Suppressor macrophage treated with lipopolysaccharide for 4 hours (primary cell): Measurements from ENCODE around the gene KIF16B.
"Not testable (repeated sequence)": the region's sequence is repeated elsewhere in the genome, so short reads cannot be mapped to it uniquely, and the experiment has no call there.

ENCODE experiments used
- DNase-seq: peaks from one replicate; pipeline ENCODE4 v3.0.0-alpha.2; 2020

The KIF16B gene, protein sequence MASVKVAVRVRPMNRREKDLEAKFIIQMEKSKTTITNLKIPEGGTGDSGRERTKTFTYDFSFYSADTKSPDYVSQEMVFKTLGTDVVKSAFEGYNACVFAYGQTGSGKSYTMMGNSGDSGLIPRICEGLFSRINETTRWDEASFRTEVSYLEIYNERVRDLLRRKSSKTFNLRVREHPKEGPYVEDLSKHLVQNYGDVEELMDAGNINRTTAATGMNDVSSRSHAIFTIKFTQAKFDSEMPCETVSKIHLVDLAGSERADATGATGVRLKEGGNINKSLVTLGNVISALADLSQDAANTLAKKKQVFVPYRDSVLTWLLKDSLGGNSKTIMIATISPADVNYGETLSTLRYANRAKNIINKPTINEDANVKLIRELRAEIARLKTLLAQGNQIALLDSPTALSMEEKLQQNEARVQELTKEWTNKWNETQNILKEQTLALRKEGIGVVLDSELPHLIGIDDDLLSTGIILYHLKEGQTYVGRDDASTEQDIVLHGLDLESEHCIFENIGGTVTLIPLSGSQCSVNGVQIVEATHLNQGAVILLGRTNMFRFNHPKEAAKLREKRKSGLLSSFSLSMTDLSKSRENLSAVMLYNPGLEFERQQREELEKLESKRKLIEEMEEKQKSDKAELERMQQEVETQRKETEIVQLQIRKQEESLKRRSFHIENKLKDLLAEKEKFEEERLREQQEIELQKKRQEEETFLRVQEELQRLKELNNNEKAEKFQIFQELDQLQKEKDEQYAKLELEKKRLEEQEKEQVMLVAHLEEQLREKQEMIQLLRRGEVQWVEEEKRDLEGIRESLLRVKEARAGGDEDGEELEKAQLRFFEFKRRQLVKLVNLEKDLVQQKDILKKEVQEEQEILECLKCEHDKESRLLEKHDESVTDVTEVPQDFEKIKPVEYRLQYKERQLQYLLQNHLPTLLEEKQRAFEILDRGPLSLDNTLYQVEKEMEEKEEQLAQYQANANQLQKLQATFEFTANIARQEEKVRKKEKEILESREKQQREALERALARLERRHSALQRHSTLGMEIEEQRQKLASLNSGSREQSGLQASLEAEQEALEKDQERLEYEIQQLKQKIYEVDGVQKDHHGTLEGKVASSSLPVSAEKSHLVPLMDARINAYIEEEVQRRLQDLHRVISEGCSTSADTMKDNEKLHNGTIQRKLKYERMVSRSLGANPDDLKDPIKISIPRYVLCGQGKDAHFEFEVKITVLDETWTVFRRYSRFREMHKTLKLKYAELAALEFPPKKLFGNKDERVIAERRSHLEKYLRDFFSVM (N-terminal part only)

DNA sequence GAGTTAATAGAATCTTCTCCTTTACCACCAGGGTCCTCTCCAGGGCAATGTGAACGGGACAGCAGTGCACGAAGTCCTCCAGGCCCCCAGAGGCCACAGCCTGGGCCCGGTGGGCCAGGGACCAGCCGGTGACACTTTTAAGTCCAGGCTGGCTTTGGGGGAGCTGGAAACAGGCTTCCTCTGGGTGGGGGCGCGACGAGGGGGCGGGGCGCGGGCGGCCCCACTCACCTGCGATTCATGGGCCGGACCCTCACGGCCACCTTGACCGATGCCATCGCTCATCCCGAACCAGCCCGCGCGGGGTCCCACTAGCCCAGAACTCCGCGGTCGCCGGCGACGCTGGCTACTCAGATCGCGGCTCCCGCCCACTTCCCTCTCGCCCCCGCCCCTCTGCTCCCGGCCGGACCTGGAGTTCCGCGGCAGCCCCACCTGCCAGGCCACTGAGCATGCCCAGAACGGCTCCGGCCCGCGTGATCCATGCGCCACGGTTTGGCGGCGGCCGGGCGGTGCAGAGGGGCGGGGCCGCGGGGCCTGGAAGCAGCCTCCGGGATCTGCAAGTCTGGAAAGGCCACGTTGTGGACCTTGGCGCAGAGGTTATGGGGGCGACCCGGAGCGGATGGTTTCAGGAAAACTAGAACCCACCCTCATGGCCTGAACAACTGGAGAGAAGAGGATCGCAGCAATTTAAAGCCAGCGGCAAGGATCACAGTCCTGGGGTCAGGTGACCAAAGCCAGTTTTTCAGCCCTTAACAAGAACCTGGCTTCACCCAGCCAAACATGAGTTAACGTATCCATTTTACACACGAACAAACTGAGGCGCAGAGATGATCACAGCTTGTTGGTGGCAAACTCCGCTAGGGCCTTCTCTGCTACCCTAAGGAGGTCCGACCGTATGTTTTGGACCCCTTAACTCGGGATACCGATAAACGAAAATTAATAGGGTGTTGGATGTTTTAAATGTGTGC lies at the start of gene KIF16B:
TSS of gene KIF16B (minus strand) at position 448 of the 965 bp plus-strand sequence. CDS start at position 275, 173 bp downstream.
- DNase-seq: peak; percentile 91

DNA sequence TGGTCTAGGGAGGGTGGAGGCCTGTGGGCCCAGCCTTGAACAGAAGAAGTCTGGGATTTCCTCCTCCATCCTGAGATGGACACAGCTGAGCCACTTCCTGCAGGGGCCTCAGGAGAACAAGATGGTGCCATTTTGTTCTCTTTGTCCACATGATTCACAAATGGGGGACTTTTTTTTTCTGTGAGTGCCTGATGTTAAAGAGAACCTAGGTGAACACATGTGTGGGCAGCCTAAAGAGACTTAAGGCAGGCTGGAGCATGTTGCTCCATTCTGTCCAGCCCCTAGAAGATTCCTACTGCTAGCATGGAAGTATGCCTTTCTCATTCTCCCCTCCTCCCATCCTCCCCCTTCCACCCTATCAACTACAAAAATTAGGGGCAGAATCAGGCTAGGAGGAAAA lies 49.3 kb upstream of the KIF16B start:
- DNase-seq: no peak

GRCh38 chr20:16621435-16622141 lies 48.3 kb upstream of the KIF16B start:
- DNase-seq: no peak

- DNase-seq: no peak
Observed at GRCh38 chr20:16620961-16621360, 47.7 kb upstream of the KIF16B start.

DNA sequence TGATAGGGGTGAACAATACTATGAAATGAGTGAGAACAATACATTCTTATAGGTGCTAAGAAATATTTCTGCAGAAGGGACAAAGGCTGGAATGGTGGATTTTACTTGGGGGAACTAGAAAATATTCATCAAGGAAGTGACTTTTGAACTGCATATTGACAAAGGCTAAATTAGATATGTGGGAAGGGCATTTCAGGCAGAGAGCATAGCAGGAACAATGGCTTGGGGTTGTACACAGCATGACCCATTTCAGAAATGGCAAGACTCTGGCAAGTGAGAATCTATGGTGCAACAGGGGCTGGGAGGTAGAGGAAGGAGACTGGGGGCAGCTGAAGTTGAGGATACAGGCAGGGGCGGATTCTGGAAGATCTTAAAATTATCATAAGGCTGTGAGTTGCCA lies 46.7 kb upstream of the KIF16B start:
- no peak for DNase-seq

GRCh38 chr20:16617056-16617455 lies 43.8 kb upstream of the KIF16B start:
- DNase-seq: no peak

GRCh38 chr20:16616317-16616716 lies 43.1 kb upstream of the KIF16B start:
- no peak for DNase-seq

DNA sequence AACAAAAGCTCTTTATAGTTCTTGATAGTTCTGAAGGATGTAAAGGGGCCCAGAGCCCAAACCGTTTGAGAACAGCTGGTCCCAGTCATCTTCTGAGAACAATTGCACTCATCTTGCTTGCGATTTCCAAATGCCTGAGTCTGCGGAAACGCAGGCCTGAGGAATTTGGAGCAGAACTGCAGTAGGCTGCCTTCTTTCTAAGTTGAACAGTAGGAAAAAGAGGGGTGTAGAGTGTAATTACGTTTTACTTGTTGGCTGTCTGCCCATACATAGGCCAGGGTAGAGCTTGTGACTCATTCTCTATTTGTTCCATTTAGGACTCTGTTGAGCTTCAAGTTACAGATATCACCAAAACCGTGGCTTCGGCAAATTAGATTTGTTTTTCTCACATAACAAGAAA lies 42.0 kb upstream of the KIF16B start:
- DNase-seq: no peak

- no peak for DNase-seq
Observed at GRCh38 chr20:16613954-16614353, 40.7 kb upstream of the KIF16B start.

- DNase-seq: no peak
Observed at GRCh38 chr20:16612706-16613105, 39.5 kb upstream of the KIF16B start.

DNA sequence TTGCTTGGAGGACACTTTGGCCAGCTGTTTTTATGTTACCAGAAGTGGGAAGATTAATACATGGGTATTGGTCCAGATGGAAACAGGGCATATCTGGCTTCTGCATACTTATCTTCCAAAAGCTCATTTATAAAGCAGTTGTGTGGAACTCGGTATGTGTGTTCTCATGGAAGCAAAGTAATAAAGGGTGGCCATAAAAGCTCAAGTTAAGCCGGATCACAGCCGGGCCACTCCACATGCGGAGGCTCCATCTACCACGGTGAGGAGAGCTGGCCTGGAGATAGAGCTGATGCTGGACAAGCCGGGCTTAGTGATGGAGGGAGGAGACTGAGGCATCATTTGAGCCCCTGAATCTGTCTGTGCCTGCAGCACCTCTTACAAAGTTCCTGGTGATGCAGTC lies 38.6 kb upstream of the KIF16B start:
- DNase-seq: no peak

GRCh38 chr20:16609066-16609465 lies 35.8 kb upstream of the KIF16B start:
- no peak for DNase-seq

- DNase-seq: peak; percentile 2
Observed at GRCh38 chr20:16608277-16608650, 35.0 kb upstream of the KIF16B start.

- DNase-seq: no peak
Observed at GRCh38 chr20:16607364-16608276, 34.4 kb upstream of the KIF16B start.

- no peak for DNase-seq
Observed at GRCh38 chr20:16606468-16607070, 33.3 kb upstream of the KIF16B start.

- DNase-seq: no peak
Observed at GRCh38 chr20:16601047-16601446, 27.8 kb upstream of the KIF16B start.

GRCh38 chr20:16599257-16599656 lies 26.0 kb upstream of the KIF16B start:
- no peak for DNase-seq

- no peak for DNase-seq
Observed at GRCh38 chr20:16596991-16597390, 23.7 kb upstream of the KIF16B start.

DNA sequence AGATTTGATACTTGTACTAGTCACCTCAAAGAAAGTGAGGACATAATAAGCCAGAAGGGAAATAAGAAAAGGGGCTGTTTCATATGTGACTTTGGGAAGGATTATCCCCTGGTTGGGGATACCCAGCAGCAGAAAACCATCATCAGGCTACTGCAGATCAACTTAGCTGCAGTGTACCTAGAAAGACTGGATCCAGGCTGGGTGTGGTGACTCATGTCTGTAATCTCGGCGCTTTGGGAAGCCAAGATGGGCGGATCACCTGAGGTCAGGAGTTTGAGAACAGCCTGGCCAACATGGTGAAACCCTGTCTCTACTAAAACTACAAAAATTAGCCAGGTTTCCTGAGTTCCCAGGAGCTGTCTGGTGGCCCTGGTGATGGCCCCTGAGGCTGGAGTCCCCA lies 23.2 kb upstream of the KIF16B start:
- not testable (repeated sequence) for DNase-seq

- no peak for DNase-seq
Observed at GRCh38 chr20:16595376-16595775, 22.1 kb upstream of the KIF16B start.
